Measurements from ENCODE around the gene IMPACT. TPM values are rescaled to one million over a fixed set of nuclear protein-coding genes. Genes with fewer than 3 reads are reported as not detected.

The IMPACT gene
- total and polyA plus RNA-seq, 7 donors = 4.1 to 21.5 (median 14.1) TPM

DNA sequence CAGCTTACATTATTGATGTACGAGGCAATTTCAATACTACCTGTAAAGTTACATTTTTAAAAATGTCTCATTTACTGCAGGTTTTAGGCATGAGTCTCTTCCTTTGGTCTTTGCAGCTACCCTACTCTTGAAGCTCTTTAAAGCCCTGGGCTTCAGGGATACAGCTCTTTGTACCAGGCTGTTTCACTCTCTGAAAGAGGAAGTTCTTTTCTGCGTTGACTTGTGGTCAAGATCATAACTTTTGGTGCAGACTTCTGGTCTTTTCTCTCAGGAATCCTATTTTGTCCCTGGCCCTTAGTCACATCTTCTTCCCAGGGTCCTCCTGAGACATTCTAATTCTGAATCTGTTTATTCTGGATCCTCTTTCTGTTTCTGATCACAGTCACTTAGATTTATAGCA is 17.4 kb downstream of the IMPACT start:
- DNase-seq (no peak), ATAC-seq (no peak)
- no peak overlapping the region for H3K4me3 ChIP-seq
- intact Hi-C loops (cut with DNase I) = no loop called here
- H3K36me3 ChIP-seq (ENCODE audit: insufficient read depth in 1 of 2, low read depth in 1 of 2) = peaks cover 0 to 89% of the 10 kb centered on the region in 2 donors
- no peak overlapping the region for H3K27ac ChIP-seq
- WGBS, 3 donors = 74 to 82% (median 79%) methylated on average over 2 of the region's 2 CpGs
- H3K4me1 ChIP-seq = no peaks in the 10 kb centered on the region
- H3K27me3 ChIP-seq (ENCODE audit: insufficient read depth in 3 of 3, low read length in 2 of 3) = no peaks in the 10 kb centered on the region
- TF ChIP-seq, protein P1, sequence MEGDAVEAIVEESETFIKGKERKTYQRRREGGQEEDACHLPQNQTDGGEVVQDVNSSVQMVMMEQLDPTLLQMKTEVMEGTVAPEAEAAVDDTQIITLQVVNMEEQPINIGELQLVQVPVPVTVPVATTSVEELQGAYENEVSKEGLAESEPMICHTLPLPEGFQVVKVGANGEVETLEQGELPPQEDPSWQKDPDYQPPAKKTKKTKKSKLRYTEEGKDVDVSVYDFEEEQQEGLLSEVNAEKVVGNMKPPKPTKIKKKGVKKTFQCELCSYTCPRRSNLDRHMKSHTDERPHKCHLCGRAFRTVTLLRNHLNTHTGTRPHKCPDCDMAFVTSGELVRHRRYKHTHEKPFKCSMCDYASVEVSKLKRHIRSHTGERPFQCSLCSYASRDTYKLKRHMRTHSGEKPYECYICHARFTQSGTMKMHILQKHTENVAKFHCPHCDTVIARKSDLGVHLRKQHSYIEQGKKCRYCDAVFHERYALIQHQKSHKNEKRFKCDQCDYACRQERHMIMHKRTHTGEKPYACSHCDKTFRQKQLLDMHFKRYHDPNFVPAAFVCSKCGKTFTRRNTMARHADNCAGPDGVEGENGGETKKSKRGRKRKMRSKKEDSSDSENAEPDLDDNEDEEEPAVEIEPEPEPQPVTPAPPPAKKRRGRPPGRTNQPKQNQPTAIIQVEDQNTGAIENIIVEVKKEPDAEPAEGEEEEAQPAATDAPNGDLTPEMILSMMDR (IDR thresholded peaks at IDR 0.05) = no peak
- H3K9me3 ChIP-seq = no peaks in the 10 kb centered on the region

DNA sequence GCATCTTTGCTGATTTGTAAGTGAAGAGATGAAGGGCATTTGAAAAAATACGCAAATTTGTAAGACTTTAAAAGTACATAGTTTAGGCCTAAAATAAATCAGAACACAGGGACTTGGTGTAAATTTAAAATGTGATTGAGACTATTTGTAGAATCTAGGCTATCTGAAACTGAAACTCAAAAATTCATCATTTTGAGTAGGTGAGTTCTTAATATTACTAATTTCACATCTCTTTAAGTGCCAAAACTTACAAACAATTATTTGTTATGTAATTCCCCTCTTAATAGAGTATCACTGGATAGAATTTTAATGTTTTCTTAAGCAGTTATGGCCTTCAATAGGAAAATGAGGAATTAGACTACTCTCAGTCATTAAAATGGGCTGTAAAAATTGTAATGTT is 20.0 kb downstream of the IMPACT start:
- intact Hi-C loops (cut with DNase I) = no loop called here
- WGBS, 3 donors = 94 to 100% (median 98%) methylated on average over 1 of the region's 1 CpG
- TF ChIP-seq, protein P1 (IDR thresholded peaks at IDR 0.05) = no peak
- H3K9me3 ChIP-seq = no peaks in the 10 kb centered on the region
- H3K4me1 ChIP-seq = no peaks in the 10 kb centered on the region
- ATAC-seq = no peak
- H3K27me3 ChIP-seq (ENCODE audit: insufficient read depth in 3 of 3, low read length in 2 of 3) = no peaks in the 10 kb centered on the region
- no peak overlapping the region for H3K4me3 ChIP-seq
- peaks cover 0 to 97% of the 10 kb centered on the region in 2 donors for H3K36me3 ChIP-seq (ENCODE audit: insufficient read depth in 1 of 2, low read depth in 1 of 2)
- H3K27ac ChIP-seq = no peak overlapping the region
- no peak for DNase-seq

DNA sequence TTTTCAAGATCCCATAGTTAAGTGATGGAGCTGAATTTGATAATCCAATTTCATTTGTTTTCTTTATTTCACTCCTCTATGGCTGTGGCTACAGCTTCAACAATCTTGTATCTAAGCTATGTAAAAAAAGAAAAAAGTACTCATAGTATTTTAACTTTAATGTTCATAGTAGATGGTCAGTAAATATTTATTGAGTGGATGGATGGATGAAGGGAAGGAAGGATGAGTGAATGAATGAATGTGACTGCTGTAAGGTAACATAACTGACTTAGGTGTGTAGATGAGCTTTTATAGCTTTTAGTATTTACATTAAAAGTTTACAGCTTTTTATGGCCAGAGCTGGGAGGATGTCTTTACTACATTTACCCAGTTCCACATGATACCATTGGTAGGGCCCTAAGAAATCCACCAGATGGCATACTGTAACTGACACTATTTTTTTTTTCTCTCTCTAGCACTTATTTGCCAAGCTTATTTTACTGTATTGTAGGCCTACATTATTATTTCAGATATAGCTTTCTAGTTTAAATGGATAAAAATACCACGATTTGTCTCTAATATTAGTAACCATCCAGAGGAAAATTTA is 20.6 kb downstream of the IMPACT start:
- ATAC-seq = no peak
- 88 to 93% (median 91%) methylated on average over 1 of the region's 1 CpG for WGBS, 3 donors
- Histone ChIP-seq H3K36me3 (ENCODE audit: insufficient read depth in 1 of 2, low read depth in 1 of 2) (peaks cover 0 to 94% of the 10 kb centered on the region in 2 donors), H3K4me3 (no peak overlapping the region), H3K27me3 (ENCODE audit: insufficient read depth in 3 of 3, low read length in 2 of 3) (no peaks in the 10 kb centered on the region), H3K4me1 (no peaks in the 10 kb centered on the region), H3K27ac (no peak overlapping the region), H3K9me3 (no peaks in the 10 kb centered on the region)
- intact Hi-C loops (cut with DNase I) = no loop called here
- DNase-seq = no peak
- TF ChIP-seq, protein P1 (IDR thresholded peaks at IDR 0.05) = no peak

DNA sequence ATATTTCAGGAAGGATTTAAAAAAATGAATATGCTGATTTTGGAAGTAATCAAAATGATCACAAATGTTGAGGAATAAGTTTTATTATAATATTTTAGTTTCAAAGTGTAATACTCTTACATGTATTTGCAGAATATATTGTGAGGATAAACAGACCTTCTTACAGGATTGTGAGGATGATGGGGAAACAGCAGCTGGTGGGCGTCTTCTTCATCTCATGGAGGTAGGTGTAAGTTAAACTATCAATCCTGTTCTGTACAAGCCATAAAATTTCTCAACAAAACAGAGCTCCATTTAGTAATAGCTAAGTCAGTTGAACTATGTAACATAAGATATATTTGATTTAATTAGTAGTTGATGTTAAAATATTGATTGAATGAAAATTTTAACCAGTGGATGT is 21.5 kb downstream of the IMPACT start:
- Histone ChIP-seq H3K36me3 (ENCODE audit: insufficient read depth in 1 of 2, low read depth in 1 of 2) (peaks cover 0 to 87% of the 10 kb centered on the region in 2 donors), H3K27me3 (ENCODE audit: insufficient read depth in 3 of 3, low read length in 2 of 3) (no peaks in the 10 kb centered on the region), H3K4me3 (no peak overlapping the region), H3K9me3 (no peaks in the 10 kb centered on the region), H3K4me1 (no peaks in the 10 kb centered on the region), H3K27ac (no peak overlapping the region)
- ATAC-seq = no peak
- 94 to 99% (median 97%) methylated on average over 1 of the region's 1 CpG for WGBS, 3 donors
- DNase-seq = no peak
- TF ChIP-seq, protein P1 (IDR thresholded peaks at IDR 0.05) = no peak
- intact Hi-C loops (cut with DNase I) = no loop called here

DNA sequence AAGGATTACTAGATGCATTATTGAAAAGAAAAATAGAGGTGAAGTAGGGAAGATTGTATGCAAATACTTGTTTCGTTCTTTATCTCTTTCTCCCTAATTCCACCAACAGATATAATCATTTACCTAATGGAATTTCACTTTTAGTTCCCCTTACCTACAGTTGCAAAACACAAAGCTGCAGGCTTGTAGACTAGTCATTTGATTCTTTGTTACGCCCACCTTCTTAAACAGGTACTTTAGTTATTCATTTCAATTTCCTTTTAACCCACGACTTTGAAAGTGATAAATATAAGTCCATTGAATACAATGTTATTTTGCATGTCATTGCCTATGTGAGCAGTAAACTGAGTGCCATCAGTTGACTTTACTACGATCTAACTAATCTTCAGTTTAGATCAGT is 30.1 kb downstream of the IMPACT start:
- ATAC-seq = no peak
- Histone ChIP-seq H3K27ac (no peak overlapping the region), H3K4me1 (no peaks in the 10 kb centered on the region), H3K36me3 (ENCODE audit: insufficient read depth in 1 of 2, low read depth in 1 of 2) (peaks cover 0 to 8% of the 10 kb centered on the region in 2 donors), H3K4me3 (no peak overlapping the region), H3K27me3 (ENCODE audit: insufficient read depth in 3 of 3, low read length in 2 of 3) (no peaks in the 10 kb centered on the region), H3K9me3 (no peaks in the 10 kb centered on the region)
- 94 to 97% (median 95%) methylated on average over 4 of the region's 4 CpGs for WGBS, 3 donors
- TF ChIP-seq, protein P1 (IDR thresholded peaks at IDR 0.05) = no peak
- DNase-seq = no peak
- intact Hi-C loops (cut with DNase I) = no loop called here

All from psoas muscle (tissue), 8 donors.